Right kidney (tissue), 1 donor: ENCODE measurements around the gene SPATA33.

Source experiments
- DNase-seq: peaks from one replicate; pipeline ENCODE4 v3.0.0-alpha.2; 2016

SPATA33 gene

GRCh38 chr16:89709716-89710432, 52.2 kb downstream of the SPATA33 start:
- no peak for DNase-seq

- DNase-seq, result peak; percentile 55
These were observed 53.3 kb downstream of the SPATA33 start for GRCh38 chr16:89710709-89711564.

DNA sequence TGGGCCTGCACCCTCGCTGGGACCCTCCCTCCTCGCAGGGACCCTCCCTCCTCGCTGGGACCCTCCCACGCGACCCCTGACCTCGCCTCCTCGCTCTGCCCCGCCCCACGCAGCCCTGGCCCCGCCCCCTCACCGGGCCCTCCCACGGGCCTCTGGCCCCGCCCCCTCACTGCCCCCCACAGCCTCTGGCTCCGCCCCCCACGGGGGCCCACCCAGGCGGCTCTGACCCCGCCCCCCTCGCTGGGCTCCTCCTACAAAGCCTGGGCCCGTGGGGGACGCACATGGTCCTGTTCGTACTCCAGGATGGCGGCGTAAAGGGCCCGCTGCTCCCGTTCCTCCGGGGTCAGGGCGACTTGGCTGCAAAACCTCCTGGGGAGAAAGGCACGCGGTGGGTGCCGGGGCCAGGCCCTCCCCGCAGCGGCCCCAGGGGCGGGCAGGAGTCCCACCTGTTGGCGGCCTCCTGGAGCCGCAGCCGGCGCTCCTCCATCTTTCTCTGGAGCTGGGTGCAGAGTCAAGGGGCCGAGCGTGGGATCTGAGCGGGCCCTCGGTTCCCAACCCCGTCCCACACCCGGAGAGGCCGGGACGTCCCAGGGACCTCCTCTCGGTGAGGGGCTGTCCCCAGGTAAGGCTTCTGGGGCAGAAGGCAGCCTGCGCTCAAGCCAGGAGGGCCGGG, 54.1 kb downstream of the SPATA33 start:
- peak; percentile 70 for DNase-seq

DNA sequence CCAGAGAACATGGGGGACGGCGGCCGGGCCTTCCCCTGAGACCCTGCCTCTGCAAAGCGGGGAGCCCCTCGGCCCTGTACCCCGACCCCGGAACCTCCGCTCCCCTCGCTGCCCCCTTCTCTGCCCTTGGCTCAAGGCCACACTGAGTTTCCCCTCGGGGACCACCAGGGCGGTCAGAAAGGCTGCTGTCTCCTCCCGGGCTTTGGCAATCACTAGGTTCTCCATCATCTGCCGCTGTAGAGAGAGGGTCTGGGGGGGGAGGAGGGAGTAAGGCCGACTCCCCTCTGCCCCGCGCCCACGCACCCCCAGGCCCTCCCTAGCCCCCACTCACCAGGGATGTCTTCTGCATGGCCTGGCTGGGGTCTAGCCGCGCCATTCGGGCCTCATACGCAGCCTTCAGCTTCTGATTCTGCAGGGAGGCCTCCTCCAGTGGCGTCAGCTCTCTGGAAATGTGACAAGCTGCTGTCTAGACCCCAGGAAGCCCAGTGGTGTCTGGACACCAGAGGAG, 54.7 kb downstream of the SPATA33 start:
- DNase-seq, result no peak

DNA sequence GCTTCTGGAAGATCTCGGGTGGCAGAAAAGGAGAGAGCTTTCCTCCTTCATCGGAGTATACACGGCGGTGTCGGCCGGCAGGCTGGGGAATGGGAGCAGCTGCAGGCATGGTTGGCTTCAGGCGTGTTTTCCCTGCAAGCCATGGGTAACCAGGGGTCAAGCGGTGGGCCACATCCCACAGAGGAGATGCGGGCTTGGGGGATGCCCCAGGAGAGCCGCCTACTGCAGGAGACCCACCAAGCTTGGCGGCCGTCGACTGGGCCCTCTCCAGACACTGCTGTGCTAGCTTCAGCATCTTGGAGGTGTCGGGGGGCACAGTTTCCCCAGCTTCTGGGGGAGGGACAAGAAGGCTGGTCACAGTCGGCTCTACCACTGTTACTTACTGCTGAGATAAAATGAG, 58.9 kb downstream of the SPATA33 start:
- DNase-seq, result no peak

- DNase-seq, result no peak
These were observed 59.5 kb downstream of the SPATA33 start for GRCh38 chr16:89716916-89717687.

GRCh38 chr16:89717688-89718505, 60.3 kb downstream of the SPATA33 start:
- DNase-seq, result no peak
